Measurements from ENCODE around the gene PABPC1L.

Gene PABPC1L

DNA sequence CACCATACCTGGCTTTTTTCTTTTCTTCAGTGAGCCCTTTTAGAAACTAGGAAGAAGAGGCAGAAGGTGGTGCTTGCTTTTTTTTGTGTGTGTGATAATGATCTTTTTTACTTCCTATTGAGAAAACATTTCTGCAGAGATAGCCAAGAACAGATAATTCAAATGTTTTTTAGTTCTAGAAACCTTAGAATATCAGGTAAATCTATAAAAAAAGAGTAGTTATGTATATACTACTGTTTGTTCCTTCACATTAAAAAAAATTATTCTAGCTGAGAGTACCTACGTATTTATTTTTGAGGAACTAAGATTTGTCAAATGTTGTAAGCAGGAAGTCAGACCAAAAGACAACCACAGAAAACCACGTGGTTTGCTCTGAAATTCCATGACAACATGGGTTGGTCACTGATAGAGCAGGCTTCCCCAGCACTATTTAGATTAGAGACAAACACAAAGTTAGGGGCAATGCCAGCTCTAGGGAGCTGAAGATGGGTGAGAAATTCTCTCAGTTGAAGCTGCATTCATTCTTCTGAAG is 69.3 kb downstream of the PABPC1L start:
- H3K9me3 ChIP-seq (ENCODE audit: control insufficient read depth, insufficient read depth, low read depth, low read length), result no peaks in the 10 kb centered on the region
- no peaks in the 10 kb centered on the region for H3K4me1 ChIP-seq (ENCODE audit: control insufficient read depth, insufficient read depth, low read length)
- no peak overlapping the region for H3K27ac ChIP-seq (ENCODE audit: extremely low read depth, low read depth, low read length)
- ChIA-PET CTCF (interaction anchor here (0.6 to 2.0 kb wide), 3 partner anchors 17 to 116 kb away, joined by 3 to 7 read pairs (median 3); no protein-coding TSS in a partner anchor), POLR2A (no interaction called here)
- H3K4me3 ChIP-seq (ENCODE audit: low read depth, low read length), result no peak overlapping the region
- no peak for TF ChIP-seq ZNF621 (tag by site-specific recombination; IDR thresholded peaks at IDR 0.05)
- no peak for TF ChIP-seq ZNF221 (tag by site-specific recombination; IDR thresholded peaks at IDR 0.05; ENCODE audit: borderline replicate concordance)
- no peak for TF ChIP-seq ZNF2 (tag by site-specific recombination; IDR thresholded peaks at IDR 0.05)
- H3K36me3 ChIP-seq (ENCODE audit: control insufficient read depth in 2 of 2, insufficient read depth in 1 of 2, low read length in 2 of 2), result peaks cover 36 to 84% of the 10 kb centered on the region in 2 experiments

DNA sequence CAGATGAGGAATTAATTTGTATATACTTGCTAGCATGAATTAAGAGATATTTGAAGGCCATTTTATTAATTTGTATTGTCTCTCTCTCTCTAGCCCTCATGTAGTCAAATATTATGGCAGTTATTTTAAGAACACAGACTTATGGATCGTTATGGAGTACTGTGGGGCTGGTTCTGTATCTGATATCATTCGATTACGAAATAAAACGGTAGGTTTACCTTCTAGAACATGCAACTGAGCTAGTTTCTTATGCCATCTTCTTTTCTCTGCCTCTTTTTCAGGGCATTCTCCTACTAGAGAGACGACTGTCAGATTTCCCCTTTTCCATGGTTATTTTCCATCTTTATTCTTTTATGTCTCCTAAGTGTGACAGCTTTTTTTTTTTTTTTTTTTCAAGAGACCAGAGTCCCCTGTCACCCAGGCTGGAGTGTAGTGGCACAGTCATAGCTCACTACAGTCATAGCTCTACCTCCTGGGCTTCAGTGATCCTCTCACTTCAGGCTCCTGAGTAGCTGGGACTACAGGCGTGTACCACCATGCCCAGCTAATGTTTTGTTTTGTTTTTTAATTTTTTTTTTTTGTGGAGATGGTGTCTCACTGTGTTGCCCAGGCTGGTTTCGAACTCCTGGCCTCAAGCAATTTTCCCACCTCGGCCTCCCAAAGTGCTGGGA is 72.0 kb downstream of the PABPC1L start:
- TF ChIP-seq TCF7L2 (IDR thresholded peaks at IDR 0.05; ENCODE audit: borderline replicate concordance, low read depth, low read length), result no peak
- TF ChIP-seq ZFP41 (tag by site-specific recombination; IDR thresholded peaks at IDR 0.05; ENCODE audit: borderline replicate concordance), result no peak
- TF ChIP-seq ZNF394 (tag by site-specific recombination; IDR thresholded peaks at IDR 0.05; ENCODE audit: borderline replicate concordance), result no peak
- TF ChIP-seq, protein P1, sequence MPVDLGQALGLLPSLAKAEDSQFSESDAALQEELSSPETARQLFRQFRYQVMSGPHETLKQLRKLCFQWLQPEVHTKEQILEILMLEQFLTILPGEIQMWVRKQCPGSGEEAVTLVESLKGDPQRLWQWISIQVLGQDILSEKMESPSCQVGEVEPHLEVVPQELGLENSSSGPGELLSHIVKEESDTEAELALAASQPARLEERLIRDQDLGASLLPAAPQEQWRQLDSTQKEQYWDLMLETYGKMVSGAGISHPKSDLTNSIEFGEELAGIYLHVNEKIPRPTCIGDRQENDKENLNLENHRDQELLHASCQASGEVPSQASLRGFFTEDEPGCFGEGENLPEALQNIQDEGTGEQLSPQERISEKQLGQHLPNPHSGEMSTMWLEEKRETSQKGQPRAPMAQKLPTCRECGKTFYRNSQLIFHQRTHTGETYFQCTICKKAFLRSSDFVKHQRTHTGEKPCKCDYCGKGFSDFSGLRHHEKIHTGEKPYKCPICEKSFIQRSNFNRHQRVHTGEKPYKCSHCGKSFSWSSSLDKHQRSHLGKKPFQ (tag by site-specific recombination; IDR thresholded peaks at IDR 0.05), result no peak
- TF ChIP-seq ZNF629 (tag by site-specific recombination; IDR thresholded peaks at IDR 0.05), result no peak
- no peak for TF ChIP-seq ZNF791 (tag by site-specific recombination; IDR thresholded peaks at IDR 0.05)
- TF ChIP-seq KLF8 (tag by site-specific recombination; IDR thresholded peaks at IDR 0.05), result no peak
- no peak for TF ChIP-seq MZF1 (tag by site-specific recombination; IDR thresholded peaks at IDR 0.05; ENCODE audit: borderline replicate concordance)
- TF ChIP-seq MYNN (tag by site-specific recombination; IDR thresholded peaks at IDR 0.05; ENCODE audit: borderline replicate concordance), result no peak
- no peak for TF ChIP-seq GLIS1 (tag by site-specific recombination; IDR thresholded peaks at IDR 0.05)
- no peak for TF ChIP-seq ZNF341 (tag by site-specific recombination; IDR thresholded peaks at IDR 0.05; ENCODE audit: low read depth)
- TF ChIP-seq ZNF121 (tag by site-specific recombination; IDR thresholded peaks at IDR 0.05), result no peak
- TF ChIP-seq ZNF221 (tag by site-specific recombination; IDR thresholded peaks at IDR 0.05; ENCODE audit: borderline replicate concordance), result no peak
- TF ChIP-seq ZNF571 (tag by site-specific recombination; IDR thresholded peaks at IDR 0.05), result no peak
- no peak for TF ChIP-seq ZNF211 (tag by site-specific recombination; IDR thresholded peaks at IDR 0.05; ENCODE audit: low read depth)
- no peak for TF ChIP-seq ZNF555 (tag by site-specific recombination; conservative IDR thresholded peaks at IDR 0.05)
- TF ChIP-seq ZNF48 (tag by site-specific recombination; IDR thresholded peaks at IDR 0.05), result no peak
- TF ChIP-seq ZNF280D (tag by site-specific recombination; IDR thresholded peaks at IDR 0.05), result no peak
- TF ChIP-seq ZNF350 (tag by site-specific recombination; IDR thresholded peaks at IDR 0.05), result no peak
- no peak for TF ChIP-seq OSR2 (tag by site-specific recombination; IDR thresholded peaks at IDR 0.05)
- H3K36me3 ChIP-seq (ENCODE audit: control insufficient read depth in 2 of 2, insufficient read depth in 1 of 2, low read length in 2 of 2), result peaks cover 38 to 85% of the 10 kb centered on the region in 2 experiments
- ChIA-PET POLR2A (interaction anchor here (0.7 kb wide), 1 partner anchor 14 kb away, joined by 4 read pairs; no protein-coding TSS in a partner anchor), CTCF (no interaction called here)
- no peak overlapping the region for H3K4me3 ChIP-seq (ENCODE audit: low read depth, low read length)
- no peaks in the 10 kb centered on the region for H3K4me1 ChIP-seq (ENCODE audit: control insufficient read depth, insufficient read depth, low read length)
- H3K27ac ChIP-seq (ENCODE audit: extremely low read depth, low read depth, low read length), result no peak overlapping the region
- no peaks in the 10 kb centered on the region for H3K9me3 ChIP-seq (ENCODE audit: control insufficient read depth, insufficient read depth, low read depth, low read length)
